Measurements from ENCODE around the gene ZNF555.
A peak's percentile ranks its signal among the peaks of the same experiment; 100 is the strongest.
"Not testable (repeated sequence)": the region's sequence is repeated elsewhere in the genome, so short reads cannot be mapped to it uniquely, and the experiment has no call there.

The ZNF555 gene

GRCh38 chr19:2840794-2841791 lies at the start of gene ZNF555:
TSS of gene ZNF555 (plus strand) at chr19:2841475. CDS start at chr19:2841573, 98 bp downstream.
- peak; percentile 77 for DNase-seq

GRCh38 chr19:2791876-2792275 lies 49.4 kb upstream of the ZNF555 start:
- DNase-seq = no peak

DNA sequence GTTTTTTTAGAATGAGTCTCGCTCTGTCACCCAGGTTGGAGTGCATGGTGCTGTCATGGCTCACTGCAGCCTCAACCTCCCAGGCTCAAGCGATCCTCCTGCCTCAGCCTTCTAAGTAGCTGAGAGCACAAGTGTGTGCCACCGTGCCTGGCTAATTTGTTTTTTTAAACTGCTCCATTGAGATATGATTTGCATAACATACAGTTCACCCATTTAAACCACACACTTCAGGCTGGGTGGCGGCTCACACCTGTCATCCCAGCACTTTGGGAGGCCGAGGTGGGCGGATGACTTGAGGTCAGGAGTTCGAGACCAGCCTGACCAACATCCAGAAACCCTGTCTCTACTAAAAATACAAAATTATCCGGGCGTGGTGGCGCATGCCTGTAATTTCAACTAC lies 48.6 kb upstream of the ZNF555 start:
- not testable (repeated sequence) for DNase-seq

GRCh38 chr19:2793126-2793525 lies 48.1 kb upstream of the ZNF555 start:
- no peak for DNase-seq

- DNase-seq = no peak
Measured at GRCh38 chr19:2793577-2793976, 47.7 kb upstream of the ZNF555 start.

DNA sequence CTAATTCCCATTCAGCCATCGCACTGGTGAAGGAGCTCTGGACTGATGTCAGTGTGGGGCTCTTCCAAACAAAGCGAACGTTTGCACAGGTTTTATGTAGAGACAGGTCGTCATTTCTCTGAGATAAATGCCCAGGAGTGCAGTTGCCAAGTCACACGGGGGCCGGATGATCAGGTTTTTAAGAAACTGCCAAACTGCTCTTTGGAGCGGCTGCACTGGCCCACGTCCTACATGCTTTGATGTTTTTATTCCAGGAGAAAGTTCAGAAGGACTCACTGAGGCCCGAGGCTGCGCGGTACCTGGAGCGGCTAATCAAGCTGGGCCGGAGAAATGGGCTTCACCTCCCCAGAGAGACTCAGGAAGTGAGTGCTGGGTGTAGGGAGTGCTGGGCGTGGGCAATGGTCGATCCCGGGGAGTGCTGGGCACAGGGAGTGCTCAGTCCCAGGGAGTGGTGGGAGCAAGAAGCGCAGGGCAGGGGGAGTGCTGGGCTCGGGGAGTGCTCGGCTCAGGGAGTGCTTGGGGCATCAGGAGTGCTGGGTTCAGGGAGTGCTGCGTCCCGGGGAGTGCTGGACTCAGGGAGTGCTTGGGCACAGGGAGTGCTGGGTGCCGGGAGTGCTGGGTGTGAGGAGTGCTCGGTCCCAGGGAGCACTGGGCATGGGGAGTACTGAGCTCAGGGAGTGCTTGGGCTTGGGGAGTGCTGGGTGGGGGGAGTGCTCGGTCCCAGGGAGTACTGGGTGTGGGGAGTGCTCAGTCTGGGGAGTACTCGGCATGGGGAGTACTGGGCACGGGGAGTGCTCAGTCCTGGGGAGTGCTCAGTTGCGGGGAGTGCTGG lies 45.2 kb upstream of the ZNF555 start:
- no peak for DNase-seq

DNA sequence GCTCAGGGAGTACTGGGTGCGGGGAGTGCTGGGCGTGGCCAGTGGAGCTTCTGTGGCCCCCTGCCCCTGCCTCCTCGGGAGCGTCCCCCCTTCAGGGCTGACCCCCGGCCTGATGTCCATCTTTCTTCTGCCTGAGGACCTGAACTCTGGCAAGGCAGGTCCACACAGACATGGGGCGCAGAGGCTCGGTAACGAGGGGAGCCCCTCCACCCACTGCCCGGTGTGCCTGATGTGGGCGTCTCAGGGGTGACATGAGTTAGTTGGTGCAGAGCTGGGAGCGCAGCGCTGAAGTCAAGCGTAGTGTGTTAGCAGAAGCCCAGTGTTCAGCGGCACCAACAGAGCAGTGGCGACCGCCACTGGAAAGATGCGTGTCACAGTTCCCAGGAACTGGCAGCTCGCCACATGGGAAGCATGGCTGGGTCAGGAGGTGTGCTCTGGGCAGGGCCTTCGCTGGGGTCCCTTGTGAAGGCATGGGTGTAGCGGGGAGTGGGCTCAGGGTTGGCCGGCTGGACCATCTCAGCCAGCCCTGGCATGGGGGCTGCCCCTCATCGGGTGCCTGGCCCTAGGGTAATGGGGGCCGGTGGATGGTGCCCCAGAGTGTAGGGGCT lies 44.5 kb upstream of the ZNF555 start:
- no peak for DNase-seq

DNA sequence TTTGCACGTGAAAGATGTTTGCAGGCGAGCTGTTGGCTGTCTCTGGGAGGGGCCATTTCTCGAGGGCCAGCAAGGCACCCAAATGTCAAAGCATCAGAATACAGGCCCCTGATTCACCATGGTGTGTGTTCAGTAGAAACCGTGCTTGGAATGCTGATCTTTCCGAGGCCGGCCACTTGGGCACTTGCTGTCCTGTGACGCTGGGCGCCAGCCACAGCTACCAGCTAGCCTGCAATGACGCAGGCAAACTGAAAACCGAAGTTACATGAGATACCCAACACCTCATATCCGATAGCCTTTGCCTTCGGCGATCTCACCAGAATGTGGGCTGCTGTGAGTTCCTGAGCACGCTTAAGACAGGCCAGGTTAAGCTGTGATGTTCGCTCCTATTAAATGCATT lies 44.0 kb upstream of the ZNF555 start:
- DNase-seq = no peak

- no peak for DNase-seq
Measured at GRCh38 chr19:2798158-2798685, 43.1 kb upstream of the ZNF555 start.

DNA sequence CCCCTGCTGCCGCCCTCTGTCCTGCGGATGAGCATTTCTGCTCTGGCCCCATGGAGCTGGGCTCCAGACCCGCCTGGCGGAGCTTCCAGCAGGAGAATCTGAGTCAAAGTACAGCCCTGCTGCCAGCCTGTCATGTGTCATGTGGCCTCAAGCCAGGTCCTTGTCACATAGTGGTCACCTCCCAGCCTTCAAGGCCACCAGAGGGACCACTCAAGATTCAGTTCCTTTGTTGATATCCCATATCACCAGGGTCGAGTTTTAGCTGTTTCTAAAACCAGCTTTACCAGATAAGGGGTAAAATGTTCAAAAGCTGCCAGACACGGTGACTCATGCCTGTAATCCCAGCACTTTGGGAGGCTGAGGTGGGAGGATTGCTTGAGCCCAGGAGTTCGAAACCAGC lies 42.5 kb upstream of the ZNF555 start:
- no peak for DNase-seq

DNA sequence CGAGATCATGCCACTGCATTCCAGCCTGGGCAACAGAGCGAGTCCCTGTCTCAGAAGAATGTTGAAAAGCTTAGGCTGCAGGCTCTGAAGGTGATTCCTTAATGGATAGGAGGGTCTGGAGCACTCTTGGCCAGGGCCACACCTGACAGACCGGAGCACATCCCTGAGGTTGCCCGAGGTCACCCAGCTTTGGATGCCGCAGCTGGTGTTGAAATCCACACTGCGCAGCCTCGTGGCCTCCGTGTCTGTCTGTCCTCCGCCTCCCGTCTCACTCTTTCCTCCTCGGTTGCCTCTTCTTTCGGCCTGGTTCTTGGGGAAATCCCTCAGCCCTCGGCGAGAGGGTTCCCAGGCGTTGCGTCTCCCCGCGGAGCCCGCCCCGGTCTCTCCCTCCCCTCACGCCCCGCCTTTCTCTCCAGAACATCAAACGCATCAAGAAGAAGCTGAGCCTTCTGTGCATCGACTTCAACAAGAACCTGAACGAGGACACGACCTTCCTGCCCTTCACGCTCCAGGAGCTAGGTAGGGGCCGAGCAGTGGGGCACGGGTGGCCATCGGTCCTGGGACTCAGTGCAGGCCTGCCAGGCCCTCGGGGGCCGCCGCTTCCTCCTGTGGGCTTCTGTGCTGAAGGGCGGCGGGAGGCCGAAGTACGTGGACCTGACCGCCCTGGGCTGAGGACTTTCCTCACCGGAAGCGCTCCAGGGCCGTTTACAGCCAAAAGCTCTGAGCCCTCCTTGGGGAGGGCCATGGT lies 41.8 kb upstream of the ZNF555 start:
- no peak for DNase-seq

DNA sequence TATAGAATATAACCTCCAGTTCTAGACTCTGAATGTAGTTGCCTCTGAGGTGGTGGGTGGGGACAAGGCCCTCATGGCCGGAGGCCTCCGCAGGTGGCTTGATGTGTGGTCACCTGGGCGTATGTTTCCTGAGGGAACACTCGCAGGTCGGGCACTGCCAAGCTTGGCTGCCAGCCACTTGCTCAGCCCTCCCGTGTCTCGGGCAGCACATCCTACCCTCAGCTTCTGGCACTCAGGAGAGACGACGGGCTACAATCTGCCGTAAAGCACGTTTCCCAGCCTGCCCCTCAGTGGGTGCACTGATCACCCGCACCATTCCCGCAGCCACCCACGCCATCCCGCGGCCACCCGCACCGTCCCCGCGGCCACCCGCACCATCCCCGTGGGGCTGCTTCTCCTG lies 40.8 kb upstream of the ZNF555 start:
- DNase-seq = no peak

GRCh38 chr19:2802826-2803225 lies 38.4 kb upstream of the ZNF555 start:
- DNase-seq = no peak

- DNase-seq = no peak
Measured at GRCh38 chr19:2803486-2804155, 37.7 kb upstream of the ZNF555 start.

GRCh38 chr19:2804156-2805004 lies 36.9 kb upstream of the ZNF555 start:
- DNase-seq = no peak

DNA sequence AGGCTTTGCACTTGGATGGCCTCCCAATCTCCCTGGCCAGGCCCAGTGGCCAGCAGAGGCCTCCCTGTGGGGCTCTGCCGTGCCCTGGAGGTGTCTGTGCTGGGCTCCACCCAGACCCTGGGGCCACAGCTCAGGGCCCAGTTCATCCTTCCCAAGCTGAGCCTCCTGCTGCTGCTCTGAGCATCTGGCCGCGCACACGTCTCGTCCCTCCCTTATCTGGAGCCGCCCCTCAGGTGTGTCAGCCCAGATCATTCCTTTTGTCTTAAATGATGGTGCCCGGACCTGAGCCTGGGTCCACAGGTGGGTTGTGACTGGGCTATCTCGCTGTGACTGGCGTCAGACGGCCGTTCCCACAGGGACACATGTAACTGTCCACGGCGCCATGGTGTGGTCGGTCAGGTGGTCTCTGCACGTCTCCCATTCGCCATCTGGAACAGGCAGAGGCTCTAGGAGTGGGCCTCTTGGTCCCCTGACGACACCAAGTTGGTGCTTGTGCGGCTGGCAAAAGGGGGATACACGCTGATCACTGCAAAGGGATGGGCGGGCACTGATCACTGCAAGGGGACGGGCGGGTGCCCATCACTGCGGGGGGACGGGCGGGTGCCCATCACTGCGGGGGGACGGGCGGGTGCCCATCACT lies 35.9 kb upstream of the ZNF555 start:
- DNase-seq = no peak

GRCh38 chr19:2805991-2806649 lies 35.2 kb upstream of the ZNF555 start:
- no peak for DNase-seq

DNA sequence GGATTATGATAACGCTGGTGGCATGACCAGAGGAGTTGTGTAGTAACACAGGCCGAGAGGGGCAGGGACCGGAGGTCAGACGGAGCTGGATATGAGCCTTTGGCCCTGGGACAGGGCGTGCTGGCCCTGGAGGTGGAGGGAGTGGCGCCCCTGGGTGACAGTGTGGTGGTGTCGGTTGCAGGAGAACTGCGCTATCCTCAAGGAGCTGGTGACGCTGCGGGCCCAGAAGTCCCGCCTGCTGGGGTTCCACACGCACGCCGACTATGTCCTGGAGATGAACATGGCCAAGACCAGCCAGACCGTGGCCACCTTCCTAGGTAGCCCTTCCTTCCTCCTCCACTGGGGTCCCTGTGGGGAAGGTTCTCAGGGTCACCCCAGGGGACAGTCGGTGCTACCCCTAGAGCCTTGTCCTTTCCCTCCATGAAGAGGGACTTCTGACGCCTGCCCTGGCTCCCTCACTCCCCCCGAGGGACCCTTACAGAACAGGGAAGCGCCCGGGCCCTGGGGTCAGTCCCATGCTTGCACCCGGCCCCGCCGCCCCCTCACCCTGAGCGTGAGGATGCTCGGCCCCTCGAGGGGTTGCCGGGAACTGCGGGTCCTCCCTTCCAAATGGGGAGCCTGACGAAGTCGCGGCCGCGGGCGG lies 34.4 kb upstream of the ZNF555 start:
- DNase-seq = no peak
